ENCODE data around the gene SFMBT1. TPM values are rescaled to one million over a fixed set of nuclear protein-coding genes. Genes with fewer than 3 reads are reported as not detected.
A peak's percentile ranks its signal among the peaks of the same experiment; 100 is the strongest.

The SFMBT1 gene
- total RNA-seq, result 10 to 100 TPM; 30.3 to 42.7 (median 37.7) TPM
- 26.8 TPM for total RNA-seq (2013)
- 37.6 to 80.0 (median 57.6) reads per million in 29 experiments for total RNA-seq

GRCh38 chr3:53045518-53046170, at the start of gene SFMBT1:
TSS of gene SFMBT1 (minus strand) at chr3:53046073. CDS start at chr3:52969128, 76,945 bp downstream.
- peak within 1 kb of the TSS; percentile 98 to 99 for H3K27ac Mint-ChIP-seq
- H3K4me1 Mint-ChIP-seq, result peaks cover 42 to 49% (median 43%) of the 10 kb centered on the region in 3 donors
- ATAC-seq (replicated peaks in 1 of 4), result peak; percentile 66 to 70 (median 67)
- CTCF ChIA-PET, result interaction anchor here in 1 of 2 donors (0.6 to 0.9 kb wide), 5 partner anchors 17 to 206 kb away, joined by 3 to 5 read pairs (median 3); no protein-coding TSS in a partner anchor
- Histone ChIP-seq H3K4me1 (ENCODE audit: control insufficient read depth in 1 of 2, extremely low read depth in 1 of 2, insufficient read depth in 2 of 2, low read length in 2 of 2) (peaks cover 6 to 19% of the 10 kb centered on the region in 2 experiments), H3K4me3 (ENCODE audit: control insufficient read depth in 1 of 2, extremely low read depth in 1 of 2, low read length in 1 of 2) (peak within 1 kb of the TSS; percentile 69 to 87), H3K9me3 (no peaks in the 10 kb centered on the region), H3K36me3 (ENCODE audit: control insufficient read depth in 2 of 2, extremely low read depth in 1 of 2, insufficient read depth in 1 of 2, low read length in 1 of 2) (no peaks in the 10 kb centered on the region), H3K27me3 (replicated peaks in 1 of 2; ENCODE audit: control insufficient read depth in 2 of 2, extremely low read depth in 1 of 2, insufficient read depth in 2 of 2, low read length in 1 of 2) (no peaks in the 10 kb centered on the region), H3K27ac (ENCODE audit: low read length) (peak within 1 kb of the TSS; percentile 94)
- H3K27me3 Mint-ChIP-seq, result no peaks in the 10 kb centered on the region
- POLR2A ChIA-PET, result interaction anchor here (0.5 to 1.2 kb wide), 3 partner anchors 14 to 208 kb away, joined by 3 to 6 read pairs (median 4); no protein-coding TSS in a partner anchor
- no peaks in the 10 kb centered on the region for H3K36me3 Mint-ChIP-seq
- peak within 1 kb of the TSS; percentile 89 to 98 (median 94) for H3K4me3 Mint-ChIP-seq
- no peaks in the 10 kb centered on the region for H3K9me3 Mint-ChIP-seq
- peak; percentile 55 to 88 (median 72) for DNase-seq
- under 1% methylated on average over 92 of the region's 117 CpGs for WGBS (ENCODE audit: insufficient coverage)

DNA sequence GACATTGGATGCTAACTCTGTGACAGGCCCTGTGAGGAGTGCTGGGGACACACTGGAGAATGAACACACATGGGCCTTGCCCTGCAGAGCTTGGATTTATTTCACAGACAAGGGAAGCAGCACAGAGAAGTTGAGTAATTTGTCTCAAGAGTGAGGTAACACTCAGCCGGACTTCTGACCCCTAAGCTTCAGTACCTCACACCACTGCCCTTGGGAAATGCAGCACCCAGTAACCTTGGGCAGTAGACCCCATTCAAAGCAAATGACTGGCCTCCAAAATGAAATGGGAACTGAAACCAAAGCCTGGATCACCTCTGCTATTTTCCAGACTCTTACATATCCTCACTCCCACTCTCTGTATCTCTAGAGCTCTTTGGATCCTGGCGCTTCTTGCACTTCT, 47.1 kb upstream of the SFMBT1 start:
- ATAC-seq (replicated peaks in 1 of 4), result no peak
- 100% methylated on average over 1 of the region's 2 CpGs for WGBS (ENCODE audit: insufficient coverage)
- peaks cover 0 to 4% (median 2%) of the 10 kb centered on the region in 3 donors for H3K4me1 Mint-ChIP-seq
- peaks cover 36% of the 10 kb centered on the region for H3K36me3 Mint-ChIP-seq
- no peak overlapping the region for H3K4me3 Mint-ChIP-seq
- Histone ChIP-seq H3K4me1 (ENCODE audit: control insufficient read depth in 1 of 2, extremely low read depth in 1 of 2, insufficient read depth in 2 of 2, low read length in 2 of 2) (no peaks in the 10 kb centered on the region), H3K4me3 (ENCODE audit: control insufficient read depth in 1 of 2, extremely low read depth in 1 of 2, low read length in 1 of 2) (no peak overlapping the region), H3K36me3 (ENCODE audit: control insufficient read depth in 2 of 2, extremely low read depth in 1 of 2, insufficient read depth in 1 of 2, low read length in 1 of 2) (peaks cover 17 to 50% of the 10 kb centered on the region in 2 donors), H3K9me3 (no peaks in the 10 kb centered on the region), H3K27ac (ENCODE audit: low read length) (no peak overlapping the region), H3K27me3 (replicated peaks in 1 of 2; ENCODE audit: control insufficient read depth in 2 of 2, extremely low read depth in 1 of 2, insufficient read depth in 2 of 2, low read length in 1 of 2) (no peaks in the 10 kb centered on the region)
- no peaks in the 10 kb centered on the region for H3K27me3 Mint-ChIP-seq
- POLR2A ChIA-PET, result no interaction called here
- H3K9me3 Mint-ChIP-seq, result no peaks in the 10 kb centered on the region
- CTCF ChIA-PET, result no interaction called here
- no peak overlapping the region for H3K27ac Mint-ChIP-seq
- no peak for DNase-seq

GRCh38 chr3:53092216-53092615, 46.3 kb upstream of the SFMBT1 start:
- Mint-ChIP-seq H3K36me3 (peaks cover 31% of the 10 kb centered on the region), H3K9me3 (no peaks in the 10 kb centered on the region), H3K4me3 (no peak overlapping the region), H3K4me1 (no peaks in the 10 kb centered on the region), H3K27me3 (no peaks in the 10 kb centered on the region), H3K27ac (no peak overlapping the region)
- Histone ChIP-seq H3K27me3 (replicated peaks in 1 of 2; ENCODE audit: control insufficient read depth in 2 of 2, extremely low read depth in 1 of 2, insufficient read depth in 2 of 2, low read length in 1 of 2) (no peaks in the 10 kb centered on the region), H3K4me1 (ENCODE audit: control insufficient read depth in 1 of 2, extremely low read depth in 1 of 2, insufficient read depth in 2 of 2, low read length in 2 of 2) (no peaks in the 10 kb centered on the region), H3K9me3 (no peaks in the 10 kb centered on the region), H3K4me3 (ENCODE audit: control insufficient read depth in 1 of 2, extremely low read depth in 1 of 2, low read length in 1 of 2) (no peak overlapping the region), H3K27ac (ENCODE audit: low read length) (no peak overlapping the region), H3K36me3 (ENCODE audit: control insufficient read depth in 2 of 2, extremely low read depth in 1 of 2, insufficient read depth in 1 of 2, low read length in 1 of 2) (peaks cover 14 to 46% of the 10 kb centered on the region in 2 donors)
- DNase-seq, result no peak
- 96% methylated on average over 10 of the region's 11 CpGs for WGBS (ENCODE audit: insufficient coverage)
- ATAC-seq (replicated peaks in 1 of 4), result no peak
- ChIA-PET POLR2A (interaction anchor here in 1 of 2 donors (0.6 kb wide), 1 partner anchor 874 kb away, joined by 4 read pairs; no protein-coding TSS in a partner anchor), CTCF (no interaction called here)

GRCh38 chr3:53091011-53091410, 45.1 kb upstream of the SFMBT1 start:
- Mint-ChIP-seq H3K4me3 (no peak overlapping the region), H3K9me3 (no peaks in the 10 kb centered on the region), H3K4me1 (no peaks in the 10 kb centered on the region), H3K27ac (no peak overlapping the region), H3K36me3 (peaks cover 33% of the 10 kb centered on the region), H3K27me3 (no peaks in the 10 kb centered on the region)
- ChIA-PET CTCF (no interaction called here), POLR2A (no interaction called here)
- H3K27ac ChIP-seq (ENCODE audit: low read length), result no peak overlapping the region
- no peak for ATAC-seq (replicated peaks in 1 of 4)
- peaks cover 14 to 45% of the 10 kb centered on the region in 2 donors for H3K36me3 ChIP-seq (ENCODE audit: control insufficient read depth in 2 of 2, extremely low read depth in 1 of 2, insufficient read depth in 1 of 2, low read length in 1 of 2)
- H3K4me1 ChIP-seq (ENCODE audit: control insufficient read depth in 1 of 2, extremely low read depth in 1 of 2, insufficient read depth in 2 of 2, low read length in 2 of 2), result no peaks in the 10 kb centered on the region
- H3K4me3 ChIP-seq (ENCODE audit: control insufficient read depth in 1 of 2, extremely low read depth in 1 of 2, low read length in 1 of 2), result no peak overlapping the region
- H3K27me3 ChIP-seq (replicated peaks in 1 of 2; ENCODE audit: control insufficient read depth in 2 of 2, extremely low read depth in 1 of 2, insufficient read depth in 2 of 2, low read length in 1 of 2), result no peaks in the 10 kb centered on the region
- no peak for DNase-seq
- H3K9me3 ChIP-seq, result no peaks in the 10 kb centered on the region
- 100% methylated on average over 3 of the region's 5 CpGs for WGBS (ENCODE audit: insufficient coverage)

DNA sequence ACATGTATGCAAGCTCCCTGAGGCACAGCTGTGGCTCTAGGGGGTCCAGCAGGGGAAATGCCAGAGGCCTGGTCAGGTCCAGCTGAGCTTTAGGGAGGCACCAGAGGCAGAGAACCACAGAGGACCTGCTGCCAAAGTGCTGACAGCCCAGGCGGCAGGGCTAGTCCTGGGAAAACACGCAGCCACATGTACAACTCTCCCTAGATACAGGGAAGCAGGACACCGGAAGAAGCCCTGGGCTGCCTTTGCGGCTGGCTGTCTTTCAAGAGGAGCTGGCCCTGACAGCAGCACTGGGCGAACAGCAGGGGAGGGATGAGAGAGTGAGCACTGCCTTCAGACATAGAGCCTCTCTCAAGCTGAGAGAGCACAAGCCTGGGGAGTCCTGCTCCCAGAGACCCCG, 43.6 kb upstream of the SFMBT1 start:
- Histone ChIP-seq H3K27ac (ENCODE audit: low read length) (no peak overlapping the region), H3K4me1 (ENCODE audit: control insufficient read depth in 1 of 2, extremely low read depth in 1 of 2, insufficient read depth in 2 of 2, low read length in 2 of 2) (no peaks in the 10 kb centered on the region), H3K9me3 (no peaks in the 10 kb centered on the region), H3K4me3 (ENCODE audit: control insufficient read depth in 1 of 2, extremely low read depth in 1 of 2, low read length in 1 of 2) (no peak overlapping the region), H3K27me3 (replicated peaks in 1 of 2; ENCODE audit: control insufficient read depth in 2 of 2, extremely low read depth in 1 of 2, insufficient read depth in 2 of 2, low read length in 1 of 2) (no peaks in the 10 kb centered on the region), H3K36me3 (ENCODE audit: control insufficient read depth in 2 of 2, extremely low read depth in 1 of 2, insufficient read depth in 1 of 2, low read length in 1 of 2) (peaks cover 12 to 40% of the 10 kb centered on the region in 2 donors)
- CTCF ChIA-PET, result interaction anchor here (0.5 to 1.4 kb wide), 2 partner anchors 15 to 184 kb away, joined by 3 read pairs; no protein-coding TSS in a partner anchor
- POLR2A ChIA-PET, result no interaction called here
- DNase-seq, result no peak
- H3K4me1 Mint-ChIP-seq, result no peaks in the 10 kb centered on the region
- 89% methylated on average over 3 of the region's 6 CpGs for WGBS (ENCODE audit: insufficient coverage)
- H3K36me3 Mint-ChIP-seq, result peaks cover 35% of the 10 kb centered on the region
- ATAC-seq (replicated peaks in 1 of 4), result no peak
- H3K27ac Mint-ChIP-seq, result no peak overlapping the region
- no peaks in the 10 kb centered on the region for H3K9me3 Mint-ChIP-seq
- H3K4me3 Mint-ChIP-seq, result no peak overlapping the region
- H3K27me3 Mint-ChIP-seq, result no peaks in the 10 kb centered on the region

DNA sequence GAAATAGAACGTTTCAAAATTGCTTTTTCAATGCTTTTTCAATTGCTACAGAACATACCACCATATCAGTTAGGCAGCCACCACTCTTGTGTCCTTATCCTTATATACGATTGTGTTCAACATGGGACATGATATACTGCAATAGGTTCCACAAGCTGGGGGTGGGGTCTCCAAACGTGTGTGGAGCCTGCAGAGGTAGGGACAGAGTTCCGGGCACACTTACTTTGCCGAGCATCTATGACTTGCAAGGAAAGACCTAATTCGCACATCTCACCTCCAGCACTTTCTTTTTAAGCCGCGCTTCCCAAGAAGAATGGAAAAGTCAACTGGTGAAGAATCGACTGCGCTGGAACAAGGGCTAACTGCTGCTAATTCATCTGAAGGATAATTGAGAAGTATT, 39.6 kb upstream of the SFMBT1 start:
- H3K27ac ChIP-seq (ENCODE audit: low read length), result no peak overlapping the region
- Mint-ChIP-seq H3K27ac (no peak overlapping the region), H3K9me3 (no peaks in the 10 kb centered on the region), H3K27me3 (no peaks in the 10 kb centered on the region), H3K4me3 (no peak overlapping the region), H3K4me1 (no peaks in the 10 kb centered on the region), H3K36me3 (peaks cover 8% of the 10 kb centered on the region)
- no peak for DNase-seq
- no peak overlapping the region for H3K4me3 ChIP-seq (ENCODE audit: control insufficient read depth in 1 of 2, extremely low read depth in 1 of 2, low read length in 1 of 2)
- POLR2A ChIA-PET, result no interaction called here
- H3K27me3 ChIP-seq (replicated peaks in 1 of 2; ENCODE audit: control insufficient read depth in 2 of 2, extremely low read depth in 1 of 2, insufficient read depth in 2 of 2, low read length in 1 of 2), result no peaks in the 10 kb centered on the region
- 100% methylated on average over 1 of the region's 10 CpGs for WGBS (ENCODE audit: insufficient coverage)
- H3K36me3 ChIP-seq (ENCODE audit: control insufficient read depth in 2 of 2, extremely low read depth in 1 of 2, insufficient read depth in 1 of 2, low read length in 1 of 2), result peaks cover 2 to 15% of the 10 kb centered on the region in 2 donors
- no peaks in the 10 kb centered on the region for H3K4me1 ChIP-seq (ENCODE audit: control insufficient read depth in 1 of 2, extremely low read depth in 1 of 2, insufficient read depth in 2 of 2, low read length in 2 of 2)
- H3K9me3 ChIP-seq, result no peaks in the 10 kb centered on the region
- no peak for ATAC-seq (replicated peaks in 1 of 4)
- CTCF ChIA-PET, result no interaction called here

Data from T-cell (primary cell).